HG03196 (cell line): ENCODE data around the gene PLEKHS1.

ENCODE experiments used
- ATAC-seq: cut with Tn5 transposase; IDR thresholded peaks from one replicate; pipeline ENCODE4 v1.9.1; 2021; ENCODE audit not compliant: unreplicated experiment

PLEKHS1 gene

GRCh38 chr10:113751181-113751732 is at the start of gene PLEKHS1:
PLEKHS1 (plus strand) TSS chr10:113751682; CDS start chr10:113755278, 3,596 bp downstream.
- no peak for ATAC-seq

GRCh38 chr10:113704637-113705343 is 46.7 kb upstream of the PLEKHS1 start:
- no peak for ATAC-seq

GRCh38 chr10:113705344-113705652 is 46.2 kb upstream of the PLEKHS1 start:
- ATAC-seq, result no peak

- no peak for ATAC-seq
Observed at GRCh38 chr10:113706623-113707022, 44.9 kb upstream of the PLEKHS1 start.

- ATAC-seq, result no peak
Observed at GRCh38 chr10:113708640-113709039, 42.8 kb upstream of the PLEKHS1 start.

- no peak for ATAC-seq
Observed at GRCh38 chr10:113709221-113709838, 42.2 kb upstream of the PLEKHS1 start.

GRCh38 chr10:113711142-113711541 is 40.3 kb upstream of the PLEKHS1 start:
- no peak for ATAC-seq

GRCh38 chr10:113712024-113712423 is 39.5 kb upstream of the PLEKHS1 start:
- ATAC-seq, result no peak

- ATAC-seq, result no peak
Observed at GRCh38 chr10:113712755-113713639, 38.5 kb upstream of the PLEKHS1 start.

- ATAC-seq, result no peak
Observed at GRCh38 chr10:113713640-113713982, 37.9 kb upstream of the PLEKHS1 start.

- no peak for ATAC-seq
Observed at GRCh38 chr10:113716109-113716910, 35.2 kb upstream of the PLEKHS1 start.

- no peak for ATAC-seq
Observed at GRCh38 chr10:113718969-113719822, 32.3 kb upstream of the PLEKHS1 start.

GRCh38 chr10:113720386-113720785 is 31.1 kb upstream of the PLEKHS1 start:
- no peak for ATAC-seq

- no peak for ATAC-seq
Observed at GRCh38 chr10:113732160-113732881, 19.2 kb upstream of the PLEKHS1 start.

GRCh38 chr10:113732966-113733365 is 18.5 kb upstream of the PLEKHS1 start:
- ATAC-seq, result no peak

GRCh38 chr10:113733635-113734034 is 17.8 kb upstream of the PLEKHS1 start:
- no peak for ATAC-seq

GRCh38 chr10:113735913-113736312 is 15.6 kb upstream of the PLEKHS1 start:
- ATAC-seq, result no peak

GRCh38 chr10:113736576-113736975 is 14.9 kb upstream of the PLEKHS1 start:
- ATAC-seq, result no peak

GRCh38 chr10:113739031-113739430 is 12.5 kb upstream of the PLEKHS1 start:
- ATAC-seq, result no peak
